DMS153 (cell line): ENCODE measurements around the gene DIAPH1.

ENCODE experiments used
- DNase-seq: peaks from one replicate; lab custom pipeline; 2025; lab: John Stamatoyannopoulos, UW

Gene DIAPH1

DNA sequence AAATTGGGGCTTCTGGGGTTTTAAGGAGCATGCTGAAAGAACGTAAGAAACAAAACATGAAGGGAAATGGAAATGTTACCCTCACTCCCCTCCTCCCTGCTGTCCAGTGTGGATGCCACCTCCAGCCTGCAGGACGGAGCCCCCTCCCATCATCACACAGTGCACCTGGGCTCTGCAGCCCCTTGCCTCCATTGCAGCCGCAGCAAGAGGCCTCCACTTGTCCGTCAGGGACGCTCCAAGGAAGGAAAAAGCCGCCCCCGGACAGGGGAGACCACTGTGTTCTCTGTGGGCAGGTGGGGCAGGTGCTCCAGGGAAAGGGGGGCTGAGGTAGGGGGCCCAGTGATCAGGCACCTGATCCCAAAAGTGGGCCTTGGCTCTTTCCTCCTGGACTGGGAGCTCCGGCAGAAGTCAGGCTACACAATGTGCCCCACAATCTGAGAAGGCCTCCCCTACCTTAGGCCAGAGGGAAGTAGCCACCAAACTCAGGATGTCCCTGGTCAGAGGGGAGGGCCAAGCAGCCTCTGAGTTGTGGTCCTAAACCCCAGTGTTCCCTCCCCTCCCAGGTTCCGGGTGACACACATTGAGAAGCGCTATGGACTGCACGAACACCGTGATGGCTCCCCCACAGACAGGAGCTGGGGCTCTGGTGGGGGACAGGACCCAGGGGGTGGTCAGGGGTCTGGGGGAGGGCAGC, 20.7 kb upstream of the DIAPH1 start:
- DNase-seq: no peak

DNA sequence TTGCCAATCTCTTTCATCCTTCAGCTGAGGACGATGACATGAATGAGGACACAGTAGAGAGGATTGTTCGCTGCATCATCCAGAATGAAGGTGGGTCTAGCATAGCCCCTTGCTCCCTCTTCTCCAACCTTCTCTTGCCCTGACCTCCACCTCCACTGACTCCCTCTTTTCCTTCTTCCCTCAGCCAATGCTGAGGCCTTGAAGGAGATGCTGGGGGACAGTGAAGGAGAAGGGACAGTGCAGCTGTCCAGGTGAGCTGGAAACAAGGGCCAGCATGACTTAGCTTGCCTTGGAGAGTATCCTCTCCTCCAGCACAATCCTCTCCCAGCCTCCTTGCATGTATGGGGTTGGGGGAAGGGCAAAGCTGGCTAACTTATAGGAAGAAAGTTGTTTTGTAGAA, 20.0 kb upstream of the DIAPH1 start:
- DNase-seq: no peak

DNA sequence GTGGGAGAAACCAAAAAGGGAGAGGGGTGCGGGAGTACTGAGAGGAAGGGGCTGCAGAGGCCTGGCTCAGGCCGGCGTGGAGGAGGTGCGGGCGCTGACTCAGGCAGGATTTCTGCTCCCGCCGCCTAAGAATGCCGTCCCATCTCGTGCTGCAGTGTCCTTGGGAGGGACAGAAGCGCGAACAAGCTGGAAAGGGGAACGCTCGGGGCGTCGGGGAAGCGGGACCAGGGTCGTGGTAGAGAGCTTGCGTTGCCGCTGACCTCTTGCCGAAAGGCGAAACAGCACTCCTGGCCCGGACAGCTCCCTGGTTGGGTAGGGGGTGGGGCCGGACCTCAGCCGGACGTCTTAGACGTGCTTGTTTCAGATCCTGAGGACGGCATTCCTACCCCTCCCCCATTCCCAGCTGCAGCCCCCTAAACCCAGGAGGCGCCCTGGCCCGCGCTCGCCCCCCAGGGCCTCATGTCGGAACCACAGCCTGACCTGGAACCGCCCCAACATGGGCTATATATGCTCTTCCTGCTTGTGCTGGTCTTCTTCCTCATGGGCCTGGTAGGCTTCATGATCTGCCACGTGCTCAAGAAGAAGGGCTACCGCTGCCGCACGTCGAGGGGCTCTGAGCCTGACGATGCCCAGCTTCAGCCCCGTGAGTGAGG, 19.1 kb upstream of the DIAPH1 start:
- no peak for DNase-seq

DNA sequence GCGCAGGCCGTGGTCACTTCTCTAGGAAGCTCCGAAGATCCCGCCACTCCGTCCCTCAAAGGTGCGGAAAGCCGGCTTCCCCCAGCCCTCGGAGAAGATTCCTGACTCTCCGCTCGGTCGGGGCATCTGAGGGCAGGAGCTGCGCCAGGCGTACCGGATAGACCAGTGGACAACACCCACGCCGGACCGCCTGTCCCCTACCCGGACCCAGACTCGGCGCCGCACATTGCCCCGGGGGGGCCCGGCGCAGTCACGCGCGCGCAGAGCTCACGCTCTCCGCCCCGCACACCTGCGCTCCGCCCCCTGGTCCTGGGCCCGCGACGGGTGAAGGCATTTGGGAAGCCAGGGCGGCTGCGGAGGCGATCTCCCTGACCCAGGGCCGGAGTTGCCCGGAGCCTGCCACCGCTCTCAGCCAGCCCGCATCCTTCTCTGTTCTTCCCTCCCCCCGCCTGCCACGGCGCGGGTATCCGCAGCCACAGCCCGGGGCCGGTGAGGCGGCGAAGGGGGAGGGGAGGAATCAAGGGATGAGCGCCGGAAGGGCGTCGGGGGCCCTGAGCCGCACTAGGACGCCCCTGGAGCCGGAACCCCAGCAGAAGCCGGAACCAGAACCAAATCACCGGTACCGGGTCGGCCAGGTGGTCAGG, 18.4 kb upstream of the DIAPH1 start:
- DNase-seq: no peak

DNA sequence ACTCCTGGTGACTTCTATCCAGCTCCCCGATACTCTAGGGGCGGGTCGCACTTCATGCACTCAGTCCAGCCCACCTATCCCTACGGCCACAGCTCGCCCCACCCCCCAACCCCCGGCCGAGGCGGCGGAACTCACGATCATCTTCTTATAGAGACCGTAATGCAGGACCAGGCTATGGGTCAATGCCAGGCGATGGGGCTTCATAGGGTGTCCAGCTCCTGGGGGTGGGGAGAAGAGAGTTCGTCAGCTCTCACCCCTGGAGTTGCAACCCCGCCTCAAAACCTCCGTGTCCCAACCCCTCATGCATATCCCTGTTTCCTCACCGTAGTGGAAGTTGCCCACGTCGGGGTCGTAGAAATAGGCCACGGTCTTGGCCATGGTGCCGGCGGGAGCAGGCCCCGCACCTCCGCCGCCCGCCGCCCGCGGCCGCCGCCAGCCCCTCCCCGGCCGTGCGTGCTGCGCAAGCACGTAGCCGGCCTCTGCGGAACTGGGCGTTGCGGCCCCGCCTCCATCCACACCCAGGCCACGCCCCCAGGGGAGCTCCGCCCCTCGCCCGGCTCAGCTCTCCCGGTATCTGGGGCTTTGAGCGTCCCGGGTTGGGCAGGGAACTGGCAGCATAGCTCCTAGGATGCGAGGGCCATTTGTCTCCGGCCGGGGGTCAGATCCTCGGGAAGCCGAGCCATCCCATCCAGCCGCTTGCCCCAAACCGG, 17.8 kb upstream of the DIAPH1 start, which contains the start of the genes HDAC3 and RELL2:
TSS of gene HDAC3 (minus strand) at position 437 of the 710 bp plus-strand sequence. CDS start at position 378, 59 bp downstream.
TSS of gene RELL2 (plus strand) at position 585 of the 710 bp plus-strand sequence. CDS start 1,229 bp downstream, outside the sequence.
- DNase-seq: peak; percentile 47

DNA sequence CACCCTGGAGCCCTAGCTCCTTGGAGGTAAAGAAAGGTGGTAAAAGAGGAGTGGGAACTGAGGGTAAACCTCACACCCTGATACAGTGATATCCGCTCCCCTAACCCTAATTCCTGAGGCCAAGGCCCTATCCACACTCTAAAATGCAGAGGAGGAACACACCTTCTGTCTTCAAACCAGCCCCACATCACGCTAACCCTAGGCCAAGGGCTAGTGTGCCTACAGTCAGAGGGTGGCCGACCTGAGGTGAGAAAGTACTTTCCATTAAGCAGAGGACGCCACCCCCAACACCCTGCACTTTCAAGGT, 17.3 kb upstream of the DIAPH1 start:
- no peak for DNase-seq

DNA sequence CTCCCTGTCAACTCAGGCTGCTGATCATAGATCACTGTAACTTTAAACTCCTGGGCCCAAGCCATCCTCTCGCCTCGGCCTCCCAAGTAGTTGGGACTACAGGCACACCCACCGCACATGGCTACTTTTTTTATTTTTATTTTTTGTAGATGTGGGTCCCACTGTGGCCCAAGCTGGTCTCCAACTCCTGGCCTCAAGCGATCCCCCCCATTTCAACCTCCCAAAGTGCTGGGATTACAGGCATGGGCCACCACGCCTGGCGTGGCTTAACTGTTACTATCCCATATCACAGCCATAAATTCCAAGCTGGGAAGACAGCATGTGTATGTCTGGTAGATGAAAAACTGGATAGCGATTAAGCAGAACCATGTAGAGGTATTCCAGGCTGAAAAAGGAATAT, 16.8 kb upstream of the DIAPH1 start:
- DNase-seq: no peak

DNA sequence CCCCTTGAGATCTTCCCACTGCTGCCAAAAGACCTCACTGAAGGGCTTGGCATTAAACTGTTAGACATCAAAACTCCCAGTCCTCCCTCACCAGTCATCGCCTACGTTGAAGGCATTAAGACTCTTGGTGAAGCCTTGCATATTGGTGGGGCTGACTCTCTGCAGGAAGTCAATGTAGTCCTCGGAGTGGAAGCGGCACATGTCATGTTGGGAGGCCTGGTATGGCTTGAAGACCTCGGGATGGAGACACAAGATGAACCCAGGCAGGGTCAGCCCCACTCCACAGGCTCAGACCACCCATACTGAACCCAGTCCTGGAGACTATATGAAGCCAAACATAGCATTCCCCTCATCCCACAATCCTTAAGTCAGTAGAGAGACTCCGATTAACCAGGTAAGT, 15.9 kb upstream of the DIAPH1 start:
- DNase-seq: no peak

DNA sequence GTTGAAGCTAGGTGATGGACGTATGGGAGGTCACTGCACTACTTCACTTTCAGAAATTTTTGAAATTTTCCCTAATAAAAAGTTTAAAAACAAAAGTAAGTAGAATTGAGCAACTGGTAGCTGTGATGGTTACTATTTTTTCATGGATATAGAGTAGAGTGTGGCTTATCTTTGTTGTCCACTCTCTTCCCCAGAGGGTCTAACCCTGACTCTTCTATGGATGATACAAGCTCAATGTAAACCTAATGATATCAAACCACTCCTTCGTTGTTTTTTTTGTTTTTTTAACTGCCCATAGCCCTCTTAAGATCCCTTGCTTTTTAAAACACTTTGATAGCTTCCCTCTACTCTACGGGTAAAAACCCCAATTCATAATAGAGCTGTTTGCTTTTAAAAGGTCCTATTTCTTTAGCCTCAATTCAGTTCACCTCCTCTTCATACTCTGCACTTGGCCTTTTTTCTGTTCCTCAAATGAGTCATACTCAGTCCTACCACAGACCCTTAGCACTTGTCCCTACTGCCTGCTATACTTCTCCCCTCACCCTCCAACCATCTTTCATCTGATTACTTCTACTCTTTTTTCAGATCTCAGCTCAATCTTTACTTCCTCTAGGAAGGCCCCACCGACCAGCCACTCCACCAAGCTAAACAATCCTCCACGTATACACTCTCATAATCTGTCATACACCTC, 15.2 kb upstream of the DIAPH1 start:
- DNase-seq: no peak

DNA sequence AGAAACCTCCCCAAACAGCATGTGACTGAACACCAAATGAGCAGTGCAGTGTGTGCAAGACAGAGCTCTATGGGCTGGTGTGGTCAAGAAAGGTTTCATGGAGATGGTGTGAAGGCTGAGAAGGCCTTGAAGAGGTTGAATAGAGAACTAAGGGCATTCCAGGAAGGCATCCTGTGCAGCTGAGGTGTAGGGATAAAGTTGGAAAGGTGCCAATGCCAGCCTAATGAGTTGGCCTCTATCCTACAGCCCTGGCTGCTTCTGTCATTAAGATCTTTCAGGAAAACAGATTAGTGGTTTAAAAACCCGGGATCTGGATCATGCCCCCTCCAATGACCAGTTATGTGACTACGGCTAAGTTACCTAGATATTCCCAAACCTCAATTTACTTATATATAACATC, 13.8 kb upstream of the DIAPH1 start:
- DNase-seq: no peak

DNA sequence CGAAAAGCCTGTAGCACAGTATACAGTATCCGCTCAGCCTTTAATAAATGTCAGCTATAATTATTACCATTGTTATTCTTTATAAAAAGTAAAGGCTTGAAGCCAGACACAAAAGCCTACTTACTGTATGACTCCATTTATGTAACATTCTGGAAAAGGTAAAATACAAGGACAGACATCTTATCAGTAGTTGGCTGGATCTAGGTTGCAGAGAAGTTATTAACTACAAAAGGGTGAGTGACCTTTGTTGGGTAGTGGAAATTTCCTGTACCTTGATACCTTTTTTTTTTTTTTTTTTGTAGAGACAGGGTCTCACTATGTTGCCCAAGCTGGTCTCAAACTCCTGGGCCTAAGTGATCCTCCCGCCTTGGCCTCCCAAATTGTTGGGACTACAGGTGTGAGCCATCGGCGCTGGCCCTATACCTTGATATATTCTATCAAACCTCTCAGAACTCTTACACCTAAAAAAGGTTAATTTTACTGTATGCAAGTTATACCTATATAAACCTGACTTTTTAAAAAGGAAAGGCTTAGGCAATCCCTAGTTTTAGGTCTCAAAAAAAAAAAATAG, 11.9 kb upstream of the DIAPH1 start:
- DNase-seq: no peak

DNA sequence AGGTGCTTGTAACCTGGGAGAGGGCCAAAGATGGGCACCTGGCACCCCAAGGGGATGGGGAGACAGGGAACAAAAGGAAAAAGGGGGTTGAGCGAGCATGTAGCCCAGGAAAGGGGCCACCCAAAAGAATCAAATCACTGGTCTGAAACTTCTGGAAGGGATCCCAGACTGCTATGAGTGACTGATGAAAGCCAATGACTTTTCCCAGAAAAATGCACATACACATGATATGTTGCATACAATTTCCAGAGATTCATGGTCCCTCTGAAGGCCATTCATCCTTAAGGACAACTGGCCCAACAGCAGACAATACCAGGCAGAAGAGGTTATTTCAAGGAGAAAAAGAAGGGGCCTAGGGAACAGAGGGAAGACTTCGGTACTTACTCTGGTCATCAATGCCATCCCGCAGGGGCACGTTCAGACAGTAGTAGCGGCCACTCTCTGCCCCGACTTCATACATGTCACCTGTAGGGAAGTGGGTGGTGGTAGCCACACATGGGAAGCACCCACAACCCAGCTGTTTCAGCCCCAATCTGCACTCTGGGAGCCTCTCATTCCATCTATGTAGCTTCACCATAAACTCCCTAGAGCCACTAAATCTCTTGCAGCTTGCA, 9.5 kb upstream of the DIAPH1 start:
- no peak for DNase-seq

DNA sequence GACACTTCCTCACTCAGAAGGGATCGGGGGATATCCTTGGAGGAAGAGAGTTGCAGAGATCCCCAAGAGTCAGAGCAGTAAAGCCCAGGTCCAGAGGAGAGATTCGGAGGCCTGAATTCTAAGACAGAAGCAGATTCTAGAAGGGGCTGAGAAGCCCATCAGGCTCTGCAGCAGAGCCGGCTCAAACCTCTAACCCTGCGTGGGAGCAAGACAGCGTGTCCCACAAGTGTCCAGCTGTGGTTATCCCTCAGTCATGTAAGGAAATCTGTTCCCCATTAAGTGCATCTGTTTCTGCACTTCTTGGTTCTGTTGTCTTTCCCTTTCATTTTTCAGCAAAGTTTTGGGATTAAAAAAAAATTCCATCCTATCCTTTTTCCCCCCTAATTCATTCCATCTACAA, 4.8 kb upstream of the DIAPH1 start:
- no peak for DNase-seq

DNA sequence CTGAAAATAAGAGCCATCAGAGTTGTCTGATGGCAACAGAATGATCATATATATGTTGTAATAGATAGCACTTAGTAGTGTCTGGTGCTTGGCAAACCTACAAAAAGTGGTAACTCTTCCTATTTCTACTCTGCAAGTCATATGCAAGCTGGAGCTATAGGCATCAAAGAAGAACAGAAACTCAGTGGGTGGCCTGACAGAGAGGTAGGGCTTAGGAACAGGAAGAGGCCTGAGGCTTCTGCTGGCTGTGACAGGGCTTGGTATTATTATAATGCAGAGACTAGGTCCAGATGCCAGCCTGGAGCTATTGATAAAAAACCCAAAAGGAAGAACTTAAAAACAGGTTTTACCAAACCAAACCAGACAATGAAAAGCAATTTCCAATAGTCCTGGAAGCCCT, 4.4 kb upstream of the DIAPH1 start:
- DNase-seq: no peak

DNA sequence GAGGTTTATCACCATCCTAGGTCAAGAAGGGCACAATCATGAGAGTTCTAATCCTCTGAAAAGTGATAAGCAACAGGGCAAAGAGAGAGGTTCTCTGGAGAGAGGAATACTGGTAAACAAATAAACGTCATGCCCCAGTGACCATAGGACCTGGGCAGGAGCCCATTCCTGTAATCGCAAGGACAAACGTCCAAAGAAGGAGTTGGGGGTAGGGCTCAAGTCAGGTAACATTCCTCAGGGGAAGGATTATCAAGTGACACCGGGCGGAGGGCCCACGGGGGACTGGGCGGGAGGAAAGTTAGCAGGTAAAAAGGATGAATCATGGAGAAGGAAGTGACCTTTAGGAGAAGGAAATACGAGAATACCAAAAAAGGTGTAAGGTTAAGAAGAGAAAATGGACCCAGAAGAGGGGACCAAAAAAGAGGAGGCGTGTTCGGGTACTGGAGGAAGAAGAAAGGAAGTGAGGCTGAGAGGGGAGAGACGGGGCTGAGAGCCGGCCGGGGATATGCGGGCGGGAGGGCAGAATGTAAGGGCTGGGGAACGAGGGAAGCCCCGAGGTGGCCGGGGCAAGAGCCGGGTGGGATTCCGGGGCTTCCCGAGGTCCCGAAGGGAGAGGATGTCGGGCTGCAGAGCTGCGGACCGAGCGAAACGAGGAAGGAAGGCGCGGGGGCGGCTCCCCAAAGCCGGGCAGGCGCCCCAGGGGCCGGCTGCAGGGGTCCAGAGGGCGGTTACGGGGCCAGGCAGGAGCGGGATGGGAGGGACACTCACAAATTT, 583 bp downstream of the DIAPH1 start:
- peak; percentile 1 for DNase-seq

DNA sequence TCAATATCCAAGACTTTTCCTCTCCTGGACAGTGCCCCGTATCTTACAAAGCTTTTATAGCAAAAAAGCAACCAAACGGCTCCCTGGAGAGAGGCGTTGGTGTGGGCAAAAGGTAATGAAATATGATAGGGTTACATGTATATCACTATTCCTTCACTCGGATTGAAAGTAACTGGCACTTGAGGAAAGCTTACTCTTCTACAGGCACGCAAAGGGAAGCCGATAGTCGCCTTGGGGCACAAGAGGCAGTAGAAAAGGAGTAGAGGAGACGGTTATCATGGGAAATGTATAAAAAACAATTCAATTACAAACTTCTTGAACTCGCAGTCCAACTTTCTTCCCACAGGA, 1.1 kb downstream of the DIAPH1 start:
- DNase-seq: no peak

DNA sequence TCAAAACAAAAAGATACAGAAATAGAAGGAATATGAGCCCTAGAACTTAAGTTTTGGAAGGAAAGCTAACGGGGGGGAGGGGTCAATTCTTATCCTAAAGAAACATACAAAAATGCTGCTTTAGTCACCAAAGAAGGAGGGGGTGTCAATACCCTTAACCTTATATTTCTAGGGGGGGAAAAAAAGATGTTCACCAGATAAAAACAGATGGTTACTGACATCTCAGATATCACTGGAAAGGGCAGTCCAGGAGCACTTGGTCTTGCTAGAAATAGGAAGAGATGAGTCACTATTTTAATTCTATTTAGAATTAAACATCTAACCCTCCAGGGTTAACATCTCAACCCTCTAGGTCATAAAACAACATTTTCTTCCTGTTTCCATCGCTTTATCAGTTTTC, 1.7 kb downstream of the DIAPH1 start:
- no peak for DNase-seq

DNA sequence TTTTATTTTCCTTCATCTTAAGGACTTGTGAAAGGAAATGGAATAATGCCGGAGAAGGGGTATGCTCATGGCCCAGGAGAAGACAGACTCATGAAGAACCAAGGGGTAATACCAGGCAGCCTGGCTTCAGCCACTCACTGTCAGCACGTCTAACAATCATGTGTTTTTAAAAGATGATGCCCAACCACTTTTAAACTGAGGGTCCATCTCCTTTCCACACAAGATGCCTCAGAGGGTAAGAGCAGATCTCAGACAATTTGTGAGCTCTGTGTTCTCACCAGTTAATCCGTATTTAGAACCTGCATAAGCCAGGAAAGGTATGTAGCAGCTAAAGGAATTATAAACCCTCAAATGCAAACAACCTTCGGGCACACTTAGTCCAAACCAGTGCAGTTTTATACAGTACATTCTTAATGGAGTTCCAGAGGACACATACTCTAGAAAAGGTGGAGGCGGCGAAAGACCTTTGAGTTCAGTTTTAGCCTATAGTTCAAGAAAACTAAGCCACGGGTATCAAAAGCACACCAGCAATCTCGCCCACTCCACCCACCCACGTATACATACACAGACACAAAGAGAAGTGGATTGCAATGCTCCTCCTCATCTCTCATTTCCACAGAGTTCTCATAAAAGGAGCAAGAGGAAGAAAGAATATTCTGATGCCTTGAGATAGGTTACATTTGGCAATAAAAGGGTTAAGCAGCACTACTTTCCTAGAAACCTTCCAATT, 2.6 kb downstream of the DIAPH1 start:
- DNase-seq: no peak

DNA sequence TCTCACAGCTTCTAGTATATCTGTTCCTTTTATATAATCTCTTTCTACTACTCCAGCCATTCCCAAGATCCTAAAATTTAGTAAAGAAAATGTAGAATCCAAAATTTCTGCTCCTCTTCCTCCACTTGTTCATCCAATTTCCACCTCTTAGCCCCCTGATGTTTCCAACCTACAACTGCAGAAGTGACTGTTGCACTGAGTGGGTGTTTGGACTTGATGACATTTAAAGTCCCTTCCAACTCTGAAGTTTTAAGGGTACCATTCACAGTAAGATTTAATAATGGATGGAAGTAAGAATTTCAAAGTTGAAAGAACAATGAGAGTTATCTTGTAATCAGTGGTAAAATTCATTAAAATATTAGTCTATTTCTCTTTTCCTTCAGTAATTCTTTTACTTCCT, 5.5 kb downstream of the DIAPH1 start:
- no peak for DNase-seq

DNA sequence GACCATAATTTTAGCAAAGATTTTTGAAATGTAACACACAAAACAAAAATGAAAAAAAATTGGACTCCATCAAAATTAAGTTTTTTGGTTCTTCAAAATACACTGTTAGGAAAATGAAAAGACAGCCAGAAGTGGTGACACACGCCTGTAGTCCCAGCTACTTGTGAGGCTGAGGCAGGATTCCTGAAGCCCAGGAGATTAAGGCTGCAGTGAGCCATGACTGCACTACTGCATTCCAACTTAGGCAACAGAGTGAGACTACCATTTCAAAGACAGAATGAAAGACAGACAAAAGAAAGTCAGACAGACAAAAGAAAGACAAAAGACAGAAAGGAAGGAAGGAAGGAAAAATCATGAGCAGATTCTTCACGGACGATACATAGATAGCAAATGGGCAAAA, 7.5 kb downstream of the DIAPH1 start:
- DNase-seq: no peak
